ENCODE results near the gene RTL10.

DNA sequence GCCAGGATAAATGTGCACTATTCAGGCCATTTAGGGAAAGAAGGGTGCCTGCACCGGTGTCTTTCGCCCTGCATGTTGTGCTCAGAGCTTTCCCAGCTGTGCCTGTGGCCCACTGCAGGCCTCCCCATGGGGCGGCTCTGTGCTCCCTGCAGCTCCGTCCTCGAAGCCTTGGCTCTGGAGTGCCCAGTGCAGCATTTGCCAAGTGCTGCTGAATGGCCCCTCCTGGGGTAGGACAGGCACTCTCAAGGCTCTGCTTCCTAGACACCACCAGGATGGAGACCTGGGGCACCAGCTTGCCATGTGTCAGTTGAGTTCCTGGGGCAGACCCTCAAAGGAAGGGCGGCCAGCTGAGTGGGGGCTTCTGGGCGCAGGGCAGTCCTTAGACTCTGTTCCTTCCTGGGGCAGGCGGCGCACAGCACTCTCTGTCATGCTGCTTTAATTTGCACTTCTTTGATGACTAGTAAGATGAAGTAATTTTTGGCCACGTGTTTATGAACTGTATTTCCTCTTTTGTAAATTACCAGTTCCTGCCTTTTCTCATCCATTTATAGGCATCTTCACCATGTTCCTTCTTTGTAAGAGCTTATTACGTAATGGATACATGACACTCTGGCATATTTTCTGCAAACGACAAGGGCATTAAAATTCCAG is 32.1 kb upstream of the RTL10 start:
- TF ChIP-seq, protein P1, sequence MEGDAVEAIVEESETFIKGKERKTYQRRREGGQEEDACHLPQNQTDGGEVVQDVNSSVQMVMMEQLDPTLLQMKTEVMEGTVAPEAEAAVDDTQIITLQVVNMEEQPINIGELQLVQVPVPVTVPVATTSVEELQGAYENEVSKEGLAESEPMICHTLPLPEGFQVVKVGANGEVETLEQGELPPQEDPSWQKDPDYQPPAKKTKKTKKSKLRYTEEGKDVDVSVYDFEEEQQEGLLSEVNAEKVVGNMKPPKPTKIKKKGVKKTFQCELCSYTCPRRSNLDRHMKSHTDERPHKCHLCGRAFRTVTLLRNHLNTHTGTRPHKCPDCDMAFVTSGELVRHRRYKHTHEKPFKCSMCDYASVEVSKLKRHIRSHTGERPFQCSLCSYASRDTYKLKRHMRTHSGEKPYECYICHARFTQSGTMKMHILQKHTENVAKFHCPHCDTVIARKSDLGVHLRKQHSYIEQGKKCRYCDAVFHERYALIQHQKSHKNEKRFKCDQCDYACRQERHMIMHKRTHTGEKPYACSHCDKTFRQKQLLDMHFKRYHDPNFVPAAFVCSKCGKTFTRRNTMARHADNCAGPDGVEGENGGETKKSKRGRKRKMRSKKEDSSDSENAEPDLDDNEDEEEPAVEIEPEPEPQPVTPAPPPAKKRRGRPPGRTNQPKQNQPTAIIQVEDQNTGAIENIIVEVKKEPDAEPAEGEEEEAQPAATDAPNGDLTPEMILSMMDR (IDR thresholded peaks at IDR 0.05), result no peak
- no peak for TF ChIP-seq POLR2A (IDR thresholded peaks at IDR 0.05)
- TF ChIP-seq POLR2AphosphoS5 (IDR thresholded peaks at IDR 0.05; ENCODE audit: insufficient read depth in 1 of 2, low read depth in 1 of 2), result peak in 1 of 2 donors; percentile 29
